ENCODE measurements around the gene PTPN3.

PTPN3 gene

DNA sequence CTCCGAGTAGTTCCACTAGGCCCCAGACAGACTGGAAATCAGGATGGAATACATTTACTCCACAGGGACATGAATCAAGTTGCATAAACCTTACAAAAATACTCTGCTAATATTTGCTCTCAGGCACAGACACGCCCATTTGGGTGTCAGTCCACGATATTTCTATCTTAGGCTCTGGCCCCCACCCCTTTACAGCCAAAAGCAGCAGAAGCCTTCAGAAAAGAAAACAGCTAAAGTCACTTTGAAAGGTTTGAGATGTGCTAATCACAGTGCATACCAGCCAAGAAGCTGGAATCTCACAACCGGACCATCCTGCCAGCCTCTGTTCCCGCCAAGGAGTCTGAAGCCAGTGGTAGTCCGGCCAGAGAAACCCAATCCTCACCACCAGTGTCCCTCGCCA, 22.6 kb downstream of the PTPN3 start:
- no peak for DNase-seq

DNA sequence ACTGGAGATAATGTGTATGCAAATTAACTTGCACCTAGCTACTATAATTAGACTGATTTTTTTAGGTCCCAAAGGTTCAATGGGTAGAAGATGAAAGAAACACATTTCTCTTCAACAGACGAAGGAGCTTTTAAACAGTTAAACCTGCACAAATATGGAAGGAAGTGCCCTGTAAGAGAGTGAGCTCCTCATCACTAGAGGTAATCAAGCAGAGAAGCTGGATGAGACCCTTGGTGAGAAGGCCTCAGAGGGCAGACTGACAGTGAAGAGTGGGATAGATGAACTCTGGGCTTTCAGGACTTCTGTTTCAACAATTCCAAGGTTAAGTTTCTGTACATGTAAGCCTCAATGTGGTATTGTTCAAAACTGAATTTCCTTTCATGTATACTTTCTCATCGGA, 23.2 kb downstream of the PTPN3 start:
- no peak for DNase-seq

DNA sequence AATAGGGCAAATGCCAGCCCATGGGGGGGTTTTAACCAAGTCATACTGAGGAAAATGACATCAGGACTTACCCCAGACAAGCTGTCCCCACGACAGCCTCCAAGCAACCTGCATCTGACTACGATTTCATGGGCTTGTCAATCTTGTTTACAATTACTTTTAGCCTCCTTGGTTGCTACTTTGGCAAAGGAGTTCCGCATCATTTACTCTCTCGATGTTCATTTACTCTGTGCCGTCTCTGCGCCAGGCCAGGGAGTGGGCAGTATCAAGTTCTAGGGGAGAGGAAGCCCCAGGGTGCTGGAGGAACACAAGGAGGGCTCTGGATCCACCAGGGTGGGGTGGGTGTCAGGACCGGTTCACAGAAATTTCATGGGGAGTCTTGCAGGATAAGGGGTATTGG, 23.9 kb downstream of the PTPN3 start:
- DNase-seq, result no peak

DNA sequence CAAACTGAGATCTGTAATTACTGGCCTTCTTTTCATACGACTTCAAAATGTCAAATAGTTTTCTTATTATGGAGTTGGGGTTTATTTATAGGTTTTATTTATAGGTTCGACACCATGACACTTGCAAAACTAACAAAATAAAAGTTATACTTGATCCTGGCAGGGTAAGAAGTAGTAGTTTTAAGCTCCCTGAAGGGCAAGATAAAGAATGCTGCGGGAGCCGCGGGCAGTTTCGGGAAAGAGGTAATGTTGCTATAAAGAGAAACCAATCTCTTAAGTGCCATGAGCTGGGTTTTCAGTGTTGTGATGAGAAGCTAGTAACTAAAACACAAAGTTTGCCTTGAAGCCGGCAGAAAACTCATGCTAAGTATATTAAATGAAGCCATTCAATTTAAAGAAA, 24.8 kb downstream of the PTPN3 start:
- no peak for DNase-seq

DNA sequence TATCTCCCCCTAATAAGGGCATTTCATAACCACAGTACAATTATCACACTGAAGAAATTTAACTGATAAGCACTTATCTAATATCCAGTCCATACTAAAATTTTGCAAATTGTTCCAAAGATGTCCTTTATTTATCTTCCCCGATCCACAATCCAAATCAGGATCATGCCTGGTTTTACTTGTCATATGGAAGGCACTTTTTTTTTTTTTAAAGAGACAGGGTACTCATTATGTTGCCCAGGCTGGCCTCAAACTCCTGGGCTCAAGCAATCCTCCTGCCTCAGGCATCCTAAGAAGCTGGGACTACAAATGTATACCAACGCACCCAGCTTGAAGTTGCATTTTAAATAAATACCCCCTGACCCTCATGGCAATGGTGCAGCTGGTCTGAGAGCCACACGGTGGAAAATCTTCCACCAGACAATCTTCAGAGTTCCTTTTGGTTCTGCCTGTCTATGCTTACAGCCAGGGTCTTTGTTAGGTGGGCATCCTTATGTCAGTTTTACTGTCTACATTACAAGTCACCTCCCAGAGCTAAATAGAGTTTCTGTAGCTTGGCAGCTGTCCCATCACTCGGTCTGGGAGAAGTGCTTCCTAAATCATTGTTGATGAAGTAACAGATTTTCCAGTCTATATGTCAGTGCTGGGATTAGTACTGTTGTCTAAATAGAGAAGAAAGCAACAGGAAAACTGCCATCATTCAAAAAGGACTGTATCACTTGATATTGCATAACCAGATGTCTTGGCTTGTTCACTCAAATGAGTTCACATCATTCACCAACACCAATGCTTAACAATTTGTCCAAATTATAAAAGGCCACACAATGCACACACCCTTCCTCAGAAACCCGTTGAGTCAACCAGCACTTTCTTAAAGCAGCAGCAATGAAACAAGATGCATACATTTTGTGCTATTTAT, 26.4 kb downstream of the PTPN3 start:
- DNase-seq, result no peak

DNA sequence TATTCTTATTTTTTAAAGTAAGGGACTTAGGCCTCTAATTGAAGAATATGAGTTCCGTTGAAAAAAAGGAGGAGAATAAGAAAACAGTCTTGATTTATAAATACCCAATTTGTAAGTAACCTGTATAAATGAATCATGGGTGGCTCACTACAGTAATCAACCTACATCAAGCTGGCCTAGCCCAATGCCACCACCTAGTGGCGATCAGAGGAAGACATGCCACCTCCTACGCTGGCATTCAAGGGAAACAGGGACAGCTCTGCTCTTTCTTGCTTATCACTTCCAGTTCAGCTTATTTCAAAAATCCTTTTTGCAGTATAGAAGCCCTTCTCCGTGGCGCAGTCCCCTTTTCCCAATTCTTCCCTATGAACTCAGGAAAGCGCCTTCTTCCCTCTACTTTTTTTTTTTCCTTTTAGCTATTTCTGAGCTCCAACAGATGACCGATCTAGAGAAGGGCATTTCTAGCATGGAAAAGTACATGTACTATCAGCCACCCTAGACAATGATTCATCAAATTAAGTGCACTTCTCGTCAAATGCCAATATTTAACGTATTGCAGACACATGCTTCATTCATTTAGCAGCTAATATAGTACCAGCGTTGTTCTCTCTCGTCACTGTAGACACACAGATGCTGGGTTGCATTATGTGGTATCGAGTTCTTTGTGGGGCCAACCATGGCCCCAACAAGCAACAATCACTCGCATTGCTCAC, 28.3 kb downstream of the PTPN3 start:
- peak; percentile 83 for DNase-seq

DNA sequence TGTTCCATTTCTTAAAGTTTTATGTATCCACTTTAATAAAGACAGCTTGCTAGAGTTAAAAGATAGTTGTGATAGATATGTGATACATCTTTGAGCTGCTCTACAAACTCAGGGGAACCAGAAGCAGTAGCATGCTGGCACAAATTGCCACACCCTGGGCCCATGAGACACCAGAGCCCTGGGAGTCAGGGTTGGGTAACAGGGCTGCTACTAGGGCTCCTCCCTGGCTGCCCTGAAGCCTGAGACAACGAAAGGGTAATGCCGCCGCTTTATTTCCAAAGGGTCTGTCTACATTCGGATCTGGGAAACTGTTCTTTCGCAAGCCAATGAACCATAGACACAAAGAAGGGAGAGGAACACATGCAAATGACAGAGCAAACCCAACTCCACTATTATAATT, 29.2 kb downstream of the PTPN3 start:
- DNase-seq, result no peak

DNA sequence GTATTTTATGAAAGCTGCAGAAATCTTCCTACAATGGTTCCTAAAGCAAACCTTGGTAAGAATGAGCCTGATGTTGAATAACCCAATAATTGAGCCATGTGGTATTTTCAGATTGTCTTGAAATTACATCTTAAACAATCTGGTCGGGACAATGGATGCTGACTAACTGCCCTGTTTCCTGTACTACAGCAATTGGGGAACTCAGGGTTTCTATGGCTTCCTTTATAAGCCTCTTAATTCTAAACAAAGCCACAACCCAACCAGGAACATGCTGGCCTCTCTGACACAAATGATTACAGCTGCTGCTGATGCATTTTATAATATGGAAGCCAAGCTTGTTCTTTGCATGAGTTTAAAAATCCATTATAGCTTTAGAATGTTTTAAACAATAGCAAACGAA, 30.2 kb downstream of the PTPN3 start:
- DNase-seq, result peak; percentile 41

DNA sequence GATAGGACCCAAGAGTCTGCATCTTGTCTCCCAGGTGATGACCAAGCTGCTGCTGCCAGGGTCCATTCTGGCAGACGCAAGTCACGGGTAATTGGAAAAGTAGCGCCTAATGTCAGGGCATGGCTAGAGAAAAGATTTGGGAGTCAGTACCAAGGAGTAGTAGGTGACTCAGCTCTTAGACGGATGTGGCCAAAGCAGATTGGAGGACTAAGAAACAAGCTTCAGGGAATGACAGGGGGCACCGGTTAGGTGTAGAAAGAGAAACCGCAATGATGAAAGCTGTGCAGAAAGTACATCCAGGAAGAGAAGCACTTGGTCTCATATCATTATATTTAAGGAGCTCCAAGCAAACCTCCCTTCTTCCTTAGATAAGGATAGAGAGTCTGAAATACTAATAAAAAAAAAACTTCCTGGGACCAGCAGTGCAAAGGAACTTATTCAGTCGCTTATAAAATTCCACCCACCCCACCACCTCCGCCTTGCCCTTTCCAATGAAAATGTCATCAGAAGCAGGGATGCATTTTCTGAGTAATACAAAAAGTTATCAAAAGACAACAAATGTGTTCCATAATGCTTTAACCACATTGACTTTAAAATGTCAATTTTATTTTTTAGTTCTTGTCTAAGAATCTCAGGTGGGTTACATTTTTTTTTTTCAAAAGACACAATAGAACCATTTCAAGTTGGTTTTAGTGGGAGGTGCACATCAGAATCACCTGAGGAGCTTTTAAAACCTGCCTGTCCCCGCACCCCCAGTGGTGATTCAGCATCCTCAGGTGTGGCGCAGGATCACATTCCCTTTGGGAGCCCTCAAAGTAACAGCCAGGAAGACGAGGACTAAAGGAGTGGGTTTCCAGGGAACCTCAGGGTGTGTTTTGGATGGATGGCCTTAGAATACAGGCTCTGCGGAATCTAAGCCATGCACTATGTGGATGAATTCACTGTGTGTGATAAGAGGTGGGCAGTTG, 31.2 kb downstream of the PTPN3 start:
- no peak for DNase-seq

DNA sequence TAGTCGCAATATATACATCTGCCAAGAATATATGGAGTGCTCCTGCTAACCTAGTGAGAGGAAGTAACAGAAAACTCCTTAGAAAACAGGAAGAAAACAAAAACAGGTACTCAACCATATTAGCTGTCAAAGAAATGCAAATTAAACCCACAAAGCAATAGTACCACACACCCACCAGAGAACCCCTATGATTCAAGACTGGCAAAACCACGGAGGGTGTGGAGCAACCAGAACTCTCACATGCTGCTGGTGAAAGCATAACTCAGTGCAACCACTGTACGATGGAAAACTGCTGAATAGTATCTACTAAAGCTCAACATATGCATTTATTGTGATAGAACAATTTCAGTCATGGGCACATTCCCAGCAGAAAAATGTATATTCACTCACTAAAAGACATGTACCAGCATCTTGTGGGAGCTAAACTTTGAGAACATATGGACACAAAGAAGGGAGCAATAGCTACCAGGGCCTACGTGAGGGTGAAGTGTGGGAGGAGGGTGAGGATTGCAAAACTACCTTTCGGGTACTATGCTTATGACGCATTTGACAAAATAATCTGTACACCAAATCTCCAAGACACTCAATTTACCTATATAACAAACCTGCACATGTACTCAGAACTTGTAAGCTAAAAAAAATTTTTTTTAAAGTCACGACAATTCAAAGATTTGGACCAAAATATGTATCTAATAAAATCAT, 34.0 kb downstream of the PTPN3 start:
- DNase-seq, result no peak

DNA sequence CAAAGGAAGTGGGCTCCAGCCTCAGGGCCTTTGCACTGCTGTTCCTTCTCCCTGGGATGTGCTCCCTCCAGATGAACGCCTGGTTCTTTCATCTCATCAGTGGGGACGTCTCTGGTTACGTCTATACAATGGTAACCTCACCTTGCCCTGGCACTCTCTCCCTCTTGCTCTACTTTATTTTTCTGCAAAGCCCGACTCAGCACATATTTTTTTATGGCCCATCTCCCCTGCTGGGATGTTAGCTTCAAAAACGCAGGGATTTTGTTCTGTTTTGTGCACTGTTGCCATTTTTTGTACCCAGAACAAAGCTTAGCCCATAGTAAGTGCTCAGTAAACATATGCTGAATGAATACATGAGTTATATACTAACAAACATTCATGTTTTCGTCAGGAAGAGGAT, 37.5 kb downstream of the PTPN3 start:
- no peak for DNase-seq

DNA sequence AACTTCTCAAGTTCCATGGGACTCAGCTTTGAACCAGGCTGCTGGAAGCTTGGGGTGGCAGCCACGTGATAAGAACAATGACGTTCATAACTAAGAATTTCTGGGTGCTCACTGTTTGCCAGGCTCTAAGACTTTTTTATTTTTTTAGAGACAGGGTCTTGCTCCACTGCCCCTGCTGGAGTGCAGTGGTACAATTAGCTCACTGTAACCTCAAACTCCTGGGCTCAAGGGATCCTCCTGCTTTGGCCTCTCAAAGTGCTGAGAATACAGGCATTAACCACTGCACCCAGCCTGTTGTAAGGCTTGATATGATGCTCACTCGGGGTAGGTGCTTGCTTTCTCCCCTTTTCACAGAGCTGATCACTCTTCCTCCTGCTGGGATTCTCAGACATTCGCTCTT, 38.7 kb downstream of the PTPN3 start:
- DNase-seq, result no peak

DNA sequence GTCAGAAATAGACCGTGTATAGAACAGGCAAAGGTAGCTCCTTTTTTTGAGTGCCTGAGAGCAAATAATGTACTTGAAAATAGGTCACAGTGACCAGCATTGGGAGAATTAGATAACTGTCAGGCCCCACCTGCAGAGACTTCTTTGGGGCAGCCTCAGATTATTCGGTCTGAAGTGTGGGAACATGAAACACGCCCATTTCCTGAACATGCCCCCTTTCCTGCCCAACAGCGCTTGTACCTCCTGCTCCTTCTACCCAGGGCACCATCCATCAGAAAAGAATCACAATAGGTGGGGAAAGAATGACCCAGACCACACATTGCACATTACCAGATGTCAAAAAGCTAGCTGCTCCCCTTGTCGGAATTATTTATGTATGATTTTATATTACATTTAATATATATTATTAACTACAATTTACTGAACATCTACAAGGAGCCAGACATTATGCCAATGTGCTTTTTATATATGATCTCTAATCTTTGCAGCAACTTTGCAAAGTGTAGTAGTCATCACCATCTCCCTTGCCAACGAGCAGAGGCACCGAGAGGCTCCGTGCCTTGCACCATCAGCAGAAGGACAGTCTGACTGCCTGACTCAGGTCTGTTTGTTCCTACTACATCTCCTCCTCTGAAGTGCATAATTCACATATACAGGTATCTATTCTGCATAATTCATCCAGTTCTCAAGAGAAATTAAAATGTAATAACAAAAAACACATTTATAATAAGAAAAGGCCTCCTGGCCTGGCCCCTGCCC, 39.5 kb downstream of the PTPN3 start:
- no peak for DNase-seq

DNA sequence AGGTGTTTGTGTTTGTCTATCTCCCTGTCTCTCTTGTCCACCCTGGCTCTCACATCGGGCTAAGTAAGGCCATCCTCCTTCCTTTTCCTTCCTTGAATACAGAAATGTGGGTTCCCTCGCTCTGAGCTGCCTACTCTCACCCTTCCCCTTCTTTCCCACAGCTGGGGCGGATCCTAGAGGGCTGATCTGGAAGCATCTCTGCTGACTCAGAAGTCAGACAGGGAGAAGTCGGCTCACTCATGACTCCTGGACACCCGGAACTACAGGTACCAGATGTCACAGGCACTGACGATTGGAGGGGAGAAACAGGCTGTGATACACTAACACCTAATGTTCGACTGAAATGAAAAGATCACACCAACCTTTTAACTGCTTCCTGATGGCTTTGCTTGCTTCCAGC, 41.3 kb downstream of the PTPN3 start:
- no peak for DNase-seq

DNA sequence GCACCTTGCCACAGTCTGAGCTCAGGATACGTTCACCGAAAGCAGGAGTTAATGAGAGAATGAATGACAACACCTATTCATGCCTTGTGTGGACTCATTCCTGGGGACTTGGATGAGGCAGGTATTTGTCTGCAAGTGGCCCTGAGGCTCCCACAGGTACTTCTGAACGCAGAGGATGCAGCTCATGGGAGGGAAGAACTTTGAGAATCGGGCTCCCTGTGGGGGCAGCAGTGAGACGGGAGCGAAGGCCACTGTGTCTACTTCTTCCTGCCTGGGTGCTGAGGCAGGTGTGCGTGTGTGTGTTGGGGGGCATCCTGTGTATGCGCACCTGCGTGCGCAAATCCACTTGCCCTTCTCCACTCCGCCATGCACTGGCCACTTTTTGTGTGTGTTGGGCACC, 42.2 kb downstream of the PTPN3 start:
- DNase-seq, result no peak

DNA sequence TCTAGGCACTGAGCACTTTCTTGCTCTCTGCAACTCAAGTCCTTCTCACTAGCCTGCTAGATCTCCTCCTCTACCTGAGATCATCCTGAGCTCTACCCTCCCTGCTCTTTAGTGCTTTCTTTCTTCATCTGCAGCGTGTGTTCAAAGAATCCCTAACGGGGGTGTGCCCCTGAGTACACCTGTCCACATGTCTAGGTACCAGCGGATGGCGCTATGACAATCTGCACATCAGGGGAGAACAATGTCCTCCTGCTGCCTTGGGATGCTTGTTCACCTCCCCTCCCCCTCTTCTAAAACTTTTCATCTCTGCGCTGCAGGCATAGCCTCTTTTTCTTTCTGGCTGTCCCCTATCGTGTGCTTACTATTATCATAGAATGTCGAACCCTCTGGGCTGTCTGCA, 42.7 kb downstream of the PTPN3 start:
- DNase-seq, result no peak

DNA sequence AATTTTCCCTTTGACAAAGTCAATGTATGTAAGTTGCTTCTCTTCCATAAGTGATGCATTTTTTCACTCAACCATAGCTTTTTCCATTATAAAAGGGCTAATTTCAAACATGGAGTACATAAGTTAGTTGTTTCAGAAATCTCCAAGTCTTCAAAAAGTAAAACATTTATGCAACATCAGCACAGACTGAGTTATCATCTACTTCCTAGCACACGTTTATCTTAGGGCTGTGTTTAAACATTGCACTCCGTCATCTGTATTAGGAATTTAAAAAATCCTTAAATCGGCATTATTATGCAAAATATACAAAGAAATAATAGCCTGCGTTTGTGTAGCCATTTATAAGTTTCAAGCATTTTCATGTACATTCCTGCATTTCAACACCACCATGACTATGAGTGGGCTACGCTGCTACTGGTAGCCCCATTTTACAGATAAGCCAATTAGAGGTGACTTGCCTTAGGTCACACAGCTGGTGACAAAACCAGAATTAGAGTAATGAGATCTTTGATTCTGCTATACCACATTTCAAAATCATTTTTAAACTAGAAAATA, 43.4 kb downstream of the PTPN3 start:
- DNase-seq, result no peak

DNA sequence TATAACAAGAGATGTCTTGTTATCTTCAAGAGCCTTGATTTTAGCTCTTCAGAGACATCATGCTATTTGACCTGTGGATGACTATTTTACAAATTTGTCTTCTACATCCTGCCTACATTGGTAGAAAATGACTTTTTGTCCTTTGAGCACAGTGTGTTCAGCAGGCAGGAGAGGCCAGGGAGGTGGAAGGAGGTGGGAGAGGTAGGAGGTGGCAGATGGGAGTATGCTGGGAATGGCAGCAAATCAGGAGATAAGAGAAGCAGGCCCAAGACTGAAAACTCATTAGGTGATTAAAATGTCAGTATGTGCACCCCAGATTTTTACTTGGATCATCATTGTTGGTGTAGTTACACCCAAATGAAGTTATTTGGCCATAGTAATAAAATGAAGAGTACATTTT, 44.1 kb downstream of the PTPN3 start:
- no peak for DNase-seq

DNA sequence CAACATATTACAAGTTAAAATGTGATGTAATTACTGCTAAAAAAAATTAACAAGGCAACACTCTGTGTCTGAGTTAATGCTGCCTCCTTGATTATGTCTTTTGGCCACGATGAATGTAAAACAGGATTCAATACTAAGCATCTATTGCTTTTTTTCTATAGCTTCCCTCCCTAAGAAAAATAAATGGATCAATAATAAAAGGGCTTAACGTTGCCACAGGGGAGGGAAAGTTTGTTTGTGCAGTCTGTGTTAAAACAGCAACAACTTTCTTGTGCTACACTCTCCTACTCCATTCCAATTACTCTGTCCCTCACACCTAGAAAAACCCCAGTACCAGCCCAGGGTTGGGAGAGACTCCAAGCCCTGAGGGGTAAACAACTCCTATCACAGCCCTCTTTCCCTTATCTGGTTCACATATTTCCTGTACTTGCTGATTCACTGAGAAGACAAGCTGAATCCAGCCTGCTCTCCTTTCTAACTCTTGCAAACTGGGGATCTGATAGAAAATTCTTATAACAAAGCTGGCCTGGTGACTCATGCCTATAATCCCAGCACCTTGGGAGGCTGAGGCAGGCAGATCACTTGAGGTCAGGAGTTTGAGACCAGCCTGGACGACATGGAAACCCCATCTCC, 44.8 kb downstream of the PTPN3 start:
- no peak for DNase-seq

DNA sequence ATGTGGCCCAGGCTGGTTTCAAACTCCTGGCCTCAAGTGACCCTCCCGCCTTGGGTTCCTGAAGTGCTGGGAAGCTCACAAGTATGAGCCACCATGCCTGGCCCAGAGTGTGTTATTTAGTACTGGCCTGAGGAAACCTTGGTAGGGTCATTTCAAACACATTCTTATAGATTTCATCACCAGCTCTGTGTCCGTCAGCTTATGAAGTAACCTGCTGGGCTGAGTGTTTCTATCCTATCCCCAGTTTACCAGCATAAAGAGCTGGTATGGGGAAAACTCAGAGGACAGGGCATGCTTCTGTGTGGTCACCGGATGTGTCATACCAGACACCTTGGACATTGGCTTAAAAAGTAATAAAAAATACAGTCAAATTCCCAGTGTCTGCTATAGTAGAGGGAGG, 45.3 kb downstream of the PTPN3 start:
- no peak for DNase-seq
